Skeletal muscle tissue (tissue), 4 donors: Measurements from ENCODE around the gene MCL1. TPM values are rescaled to one million over a fixed set of nuclear protein-coding genes. Genes with fewer than 3 reads are reported as not detected.
A peak's percentile ranks its signal among the peaks of the same experiment; 100 is the strongest.

Experiments
- H3K27ac ChIP-seq: one replicate; pipeline ENCODE4 v1.7.0; 2013; ENCODE audit warnings: mild to moderate bottlenecking, low read depth, low read length, inconsistent platforms
- H3K27me3 ChIP-seq, 3 donors: one replicate each; pipeline ENCODE4 v1.7.0; 2013; ENCODE audit warnings: low read length in 3 of 3; ENCODE audit not compliant: control insufficient read depth in 3 of 3, insufficient read depth in 3 of 3
- H3K36me3 ChIP-seq, 3 donors: one replicate each; pipeline ENCODE4 v1.7.0; 2013; ENCODE audit warnings: low read length in 3 of 3; ENCODE audit not compliant: control insufficient read depth in 3 of 3, insufficient read depth in 3 of 3
- H3K4me1 ChIP-seq, 3 donors: one replicate each; pipeline ENCODE4 v1.7.0; 2013; ENCODE audit warnings: low read length in 3 of 3, mild to moderate bottlenecking in 3 of 3; ENCODE audit not compliant: control insufficient read depth in 3 of 3, insufficient read depth in 3 of 3
- H3K4me3 ChIP-seq, 3 donors: one replicate each; pipeline ENCODE4 v1.7.0; 2013; ENCODE audit warnings: low read length in 3 of 3
- H3K9ac ChIP-seq, 3 donors: one replicate each; pipeline ENCODE4 v1.7.0; 2013; ENCODE audit warnings: low read length in 3 of 3, mild to moderate bottlenecking in 3 of 3, moderate library complexity in 2 of 3, low read depth in 1 of 3
- H3K9me3 ChIP-seq, 3 donors: one replicate each; pipeline ENCODE4 v1.7.0; 2013; ENCODE audit warnings: low read length in 3 of 3; ENCODE audit not compliant: control insufficient read depth in 3 of 3
- total RNA-seq: library from RNA; depleted of rRNA; stranded (reverse); fragments of >200 nt; gene quantifications from one replicate; pipeline ENCODE4 v1.2.3, GENCODE V29; 2014
- donor health status: Osteomylitis.

MCL1 gene
- total RNA-seq, 1 donor from 2014 or later = 157 TPM

DNA sequence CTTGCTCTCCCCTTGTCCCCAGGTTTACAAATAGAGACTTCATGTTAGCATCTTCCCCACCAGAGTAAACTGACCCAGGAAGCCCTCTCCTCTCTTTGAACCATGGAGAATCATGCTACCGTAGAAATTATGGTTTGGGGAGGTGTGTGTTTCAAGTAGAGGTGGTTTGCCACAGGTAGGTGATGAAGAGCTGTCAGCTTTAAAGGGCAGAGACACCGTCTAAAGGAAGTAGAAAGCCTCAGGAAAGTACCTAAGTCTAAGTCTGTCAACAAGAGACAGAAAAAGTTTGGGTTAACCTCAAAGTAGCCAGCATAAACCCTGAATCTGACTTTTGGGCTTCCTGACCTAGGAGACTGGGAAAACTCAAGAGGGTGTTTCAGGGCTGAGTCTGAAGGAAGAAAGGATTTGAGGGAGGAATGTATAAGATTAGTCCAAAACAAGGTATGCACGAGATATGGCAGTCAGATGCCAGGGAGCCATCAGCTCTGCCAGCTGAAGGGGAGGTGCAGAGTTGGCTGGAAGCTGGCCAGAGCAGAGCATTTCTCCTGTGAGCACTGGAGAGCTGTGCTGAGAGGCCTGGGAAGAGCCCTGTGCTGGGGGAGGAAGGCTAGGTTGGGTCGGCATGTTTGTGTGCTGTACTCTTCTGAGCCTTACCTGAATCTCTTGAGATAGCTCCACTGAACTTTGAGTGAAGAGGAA is 15.9 kb downstream of the MCL1 start:
- no peaks in the 10 kb centered on the region for H3K9me3 ChIP-seq

GRCh38 chr1:150562446-150563339 is 16.7 kb downstream of the MCL1 start:
- H3K4me1 ChIP-seq = peaks cover 73 to 92% (median 81%) of the 10 kb centered on the region in 3 donors
- peak overlapping the region; percentile 97 to 100 (median 99) for H3K9ac ChIP-seq
- peak overlapping the region; percentile 100 for H3K27ac ChIP-seq
- peak overlapping the region; percentile 84 to 92 (median 87) for H3K4me3 ChIP-seq
- no peaks in the 10 kb centered on the region for H3K27me3 ChIP-seq
- peaks cover under 1 to 5% (median 3%) of the 10 kb centered on the region in 3 donors for H3K36me3 ChIP-seq
- no peaks in the 10 kb centered on the region for H3K9me3 ChIP-seq

More for the DNA sequence above, 15.9 kb downstream of the MCL1 start:
- H3K4me3 ChIP-seq = peak overlapping the region; percentile 46 to 92 (median 84)
- H3K4me1 ChIP-seq = peaks cover 81 to 96% (median 88%) of the 10 kb centered on the region in 3 donors
- no peaks in the 10 kb centered on the region for H3K27me3 ChIP-seq
- H3K36me3 ChIP-seq = no peaks in the 10 kb centered on the region
- H3K27ac ChIP-seq = peak overlapping the region; percentile 100
- H3K9ac ChIP-seq = peak overlapping the region; percentile 97 to 100 (median 99)

DNA sequence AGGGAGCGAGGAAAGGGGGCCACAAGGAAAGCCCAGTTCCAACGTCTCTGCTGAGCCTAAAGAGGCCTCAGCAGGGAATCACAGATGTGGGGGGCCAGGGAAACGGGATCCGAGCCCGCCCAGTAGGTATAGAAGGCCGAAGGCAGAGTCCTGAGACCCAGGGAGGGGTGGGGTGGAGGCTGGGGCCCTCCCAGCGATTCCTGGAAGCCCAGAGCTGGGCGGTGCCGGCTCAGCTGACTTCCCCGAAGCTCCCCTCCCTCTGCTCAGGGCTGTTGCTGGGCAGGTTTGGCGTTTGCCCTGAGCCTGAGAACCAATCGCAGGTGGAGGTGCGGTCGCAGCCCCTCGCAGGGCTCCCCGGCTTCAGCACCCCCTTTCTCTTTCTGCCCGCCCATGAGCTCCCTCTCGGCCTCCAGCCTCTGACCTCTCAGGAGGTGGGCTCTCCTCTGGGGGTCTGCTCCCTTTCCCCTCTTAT is 17.4 kb downstream of the MCL1 start:
- Histone ChIP-seq H3K4me1 (peaks cover 66 to 86% (median 75%) of the 10 kb centered on the region in 3 donors), H3K27me3 (no peaks in the 10 kb centered on the region), H3K4me3 (peak overlapping the region; percentile 84 to 92 (median 87)), H3K27ac (peak overlapping the region; percentile 100), H3K36me3 (peaks cover 2 to 11% (median 6%) of the 10 kb centered on the region in 3 donors), H3K9ac (peak overlapping the region; percentile 97 to 100 (median 99)), H3K9me3 (no peaks in the 10 kb centered on the region)

DNA sequence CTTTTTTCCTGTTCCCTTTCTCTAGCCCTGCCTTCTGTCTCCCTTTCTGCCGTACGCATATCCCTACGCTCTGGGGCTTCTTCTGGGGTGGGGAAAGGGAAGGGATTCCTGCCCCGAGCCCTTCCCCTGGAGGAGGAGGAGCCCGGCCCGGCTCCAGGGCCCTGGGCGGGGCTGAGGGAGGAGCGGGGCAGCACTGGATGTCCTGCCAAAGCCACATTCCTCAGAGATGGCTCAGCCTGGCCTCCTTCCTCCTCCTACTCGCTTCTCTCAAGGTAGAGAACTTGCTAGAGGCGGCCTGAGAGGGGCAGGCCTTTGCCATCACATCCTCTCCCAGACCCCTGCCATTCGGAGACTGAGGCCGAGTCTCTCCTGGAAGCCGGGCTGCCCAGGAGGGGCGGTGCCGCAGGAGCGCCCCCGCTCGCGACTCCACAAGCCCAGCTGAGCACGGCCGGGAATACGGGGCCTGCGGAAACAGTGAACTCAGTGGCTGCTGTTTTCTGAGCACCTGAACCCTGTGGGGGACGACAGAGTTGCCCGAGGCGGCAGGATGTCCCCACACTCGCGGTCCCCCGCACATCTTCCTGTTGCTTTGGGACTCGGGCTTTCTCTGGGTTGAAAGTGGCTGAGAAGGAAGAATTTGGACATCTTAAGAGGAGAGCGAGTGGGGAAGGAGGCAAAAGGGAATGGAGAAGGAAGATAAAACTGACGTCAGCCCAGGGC is 18.0 kb downstream of the MCL1 start:
- Histone ChIP-seq H3K9me3 (no peaks in the 10 kb centered on the region), H3K9ac (peak overlapping the region; percentile 97 to 100 (median 99)), H3K36me3 (peaks cover 2 to 11% (median 6%) of the 10 kb centered on the region in 3 donors), H3K4me1 (peaks cover 60 to 80% (median 69%) of the 10 kb centered on the region in 3 donors), H3K27me3 (no peaks in the 10 kb centered on the region), H3K4me3 (peak overlapping the region; percentile 84 to 92 (median 87)), H3K27ac (peak overlapping the region; percentile 100)

DNA sequence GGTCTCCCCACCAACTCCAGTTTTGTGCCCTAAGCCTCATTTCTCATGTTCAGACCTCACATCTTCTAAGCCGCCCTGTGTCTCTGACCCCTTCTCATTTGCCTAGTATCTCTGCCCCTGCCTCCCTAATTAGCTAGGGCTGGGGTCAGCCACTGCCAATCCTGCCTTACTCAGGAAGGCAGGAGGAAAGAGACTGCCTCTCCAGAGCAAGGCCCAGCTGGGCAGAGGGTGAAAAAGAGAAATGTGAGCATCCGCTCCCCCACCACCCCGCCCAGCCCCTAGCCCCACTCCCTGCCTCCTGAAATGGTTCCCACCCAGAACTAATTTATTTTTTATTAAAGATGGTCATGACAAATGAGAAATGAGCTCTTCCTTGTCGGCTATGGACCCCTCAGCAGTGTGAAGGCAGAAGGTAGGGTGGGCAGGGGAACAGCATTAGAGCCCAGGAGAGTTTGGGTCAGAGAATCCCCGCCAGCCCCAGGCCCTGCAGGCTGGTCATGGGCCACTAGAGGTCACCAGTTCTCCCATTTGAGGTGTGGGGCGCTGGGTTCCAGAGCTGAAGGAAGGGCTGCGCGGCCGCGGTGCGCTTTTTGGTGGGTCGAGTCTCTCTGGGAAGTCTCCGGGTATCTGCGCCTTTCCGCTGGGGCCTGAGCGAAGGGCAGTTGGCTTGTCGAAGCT is 18.7 kb downstream of the MCL1 start:
- H3K36me3 ChIP-seq = peaks cover 6 to 15% (median 9%) of the 10 kb centered on the region in 3 donors
- peak overlapping the region; percentile 84 to 92 (median 87) for H3K4me3 ChIP-seq
- no peaks in the 10 kb centered on the region for H3K9me3 ChIP-seq
- H3K4me1 ChIP-seq = peaks cover 58 to 73% (median 65%) of the 10 kb centered on the region in 3 donors
- H3K9ac ChIP-seq = peak overlapping the region; percentile 97 to 100 (median 99)
- peak overlapping the region; percentile 100 for H3K27ac ChIP-seq
- H3K27me3 ChIP-seq = no peaks in the 10 kb centered on the region

GRCh38 chr1:150560011-150560438 is 19.4 kb downstream of the MCL1 start:
- peak overlapping the region; percentile 97 to 100 (median 99) for H3K9ac ChIP-seq
- H3K4me1 ChIP-seq = peaks cover 54 to 68% (median 60%) of the 10 kb centered on the region in 3 donors
- H3K4me3 ChIP-seq = peak overlapping the region; percentile 84 to 92 (median 87)
- peak overlapping the region; percentile 100 for H3K27ac ChIP-seq
- H3K9me3 ChIP-seq = no peaks in the 10 kb centered on the region
- peaks cover 12 to 21% (median 15%) of the 10 kb centered on the region in 3 donors for H3K36me3 ChIP-seq
- no peaks in the 10 kb centered on the region for H3K27me3 ChIP-seq

- no peaks in the 10 kb centered on the region for H3K27me3 ChIP-seq
- peaks cover 12 to 21% (median 15%) of the 10 kb centered on the region in 3 donors for H3K36me3 ChIP-seq
- peaks cover 50 to 64% (median 56%) of the 10 kb centered on the region in 3 donors for H3K4me1 ChIP-seq
- no peaks in the 10 kb centered on the region for H3K9me3 ChIP-seq
- peak overlapping the region in 2 of 3 donors; percentile 23 to 100 for H3K9ac ChIP-seq
- H3K27ac ChIP-seq = peak overlapping the region; percentile 100
- peak overlapping the region; percentile 84 to 92 (median 87) for H3K4me3 ChIP-seq
Observed at GRCh38 chr1:150559656-150560010, 19.8 kb downstream of the MCL1 start.

- H3K9me3 ChIP-seq = no peaks in the 10 kb centered on the region
- H3K36me3 ChIP-seq = peaks cover 12 to 21% (median 15%) of the 10 kb centered on the region in 3 donors
- no peaks in the 10 kb centered on the region for H3K27me3 ChIP-seq
- H3K4me1 ChIP-seq = peaks cover 43 to 58% (median 50%) of the 10 kb centered on the region in 3 donors
- peak overlapping the region in 2 of 3 donors; percentile 23 to 100 for H3K9ac ChIP-seq
- H3K4me3 ChIP-seq = peak overlapping the region in 1 of 3 donors; percentile 20
- peak overlapping the region; percentile 100 for H3K27ac ChIP-seq
Observed at GRCh38 chr1:150558761-150559655, 20.4 kb downstream of the MCL1 start.
